Caco-2 (cell line): ENCODE measurements around the gene PRODH2. TPM values are rescaled to one million over a fixed set of nuclear protein-coding genes. Genes with fewer than 3 reads are reported as not detected.

ENCODE experiments used
- BruUV-seq: library from RNA; stranded (reverse); fragments of 400-500 nt; replicated peaks from 2 replicates; lab custom pipeline; 2021; lab: Mats Ljungman, UMichigan
- CTCF ChIA-PET: fragments of 300-600 bp; sonication (Branson Sonifier 250); formaldehyde crosslinking; loops from one replicate; lab custom pipeline; 2022; ENCODE audit warnings: antibody characterized with exemption; lab: Charles Lee
- POLR2A ChIA-PET: fragments of 300-600 bp; sonication (Branson Sonifier 250); formaldehyde crosslinking; loops from one replicate; lab custom pipeline; 2022; ENCODE audit warnings: antibody characterized with exemption; lab: Charles Lee
- DNase-seq, 2 experiments: peaks; one replicate each; pipeline versions ENCODE4 v3.0.0 to v3.0.0-alpha.2; 2020 to 2022
- H3K27me3 ChIP-seq: replicated peaks from 2 replicates; pipeline ENCODE4 v1.6.0; 2011; ENCODE audit warnings: low read length; ENCODE audit not compliant: control insufficient read depth, insufficient read depth
- H3K36me3 ChIP-seq: 2 replicates; pipeline ENCODE4 v1.5.1; 2011; ENCODE audit warnings: low read length; ENCODE audit not compliant: control insufficient read depth, insufficient read depth
- H3K4me1 ChIP-seq: fragments of 250-450 bp; sonication (Bioruptor Pico); 2 replicates; pipeline ENCODE4 v1.5.1; 2020; ENCODE audit warnings: mild to moderate bottlenecking
- H3K4me3 ChIP-seq: 2 replicates; pipeline ENCODE4 v1.5.1; 2011; ENCODE audit warnings: low read depth, mild to moderate bottlenecking, control low read depth, low read length
- H3K9me3 ChIP-seq: fragments of 250-450 bp; sonication (Bioruptor Pico); 2 replicates; pipeline ENCODE4 v1.5.1; 2020; ENCODE audit warnings: mild to moderate bottlenecking, moderate library complexity
- H3K27ac Mint-ChIP-seq: one replicate; pipeline ENCODE4 v1.8.0; 2022; ENCODE audit warnings: mixed read lengths; ENCODE audit not compliant: unreplicated experiment
- H3K27me3 Mint-ChIP-seq: one replicate; pipeline ENCODE4 v1.8.0; 2022; ENCODE audit warnings: mixed read lengths; ENCODE audit not compliant: insufficient read depth, unreplicated experiment
- H3K36me3 Mint-ChIP-seq: one replicate; pipeline ENCODE4 v1.8.0; 2022; ENCODE audit warnings: mild to moderate bottlenecking, mixed read lengths; ENCODE audit not compliant: insufficient read depth, unreplicated experiment
- H3K4me1 Mint-ChIP-seq: one replicate; pipeline ENCODE4 v1.8.0; 2022; ENCODE audit warnings: low read depth, mixed read lengths; ENCODE audit not compliant: unreplicated experiment
- H3K4me3 Mint-ChIP-seq: one replicate; pipeline ENCODE4 v1.8.0; 2022; ENCODE audit warnings: mild to moderate bottlenecking, moderate library complexity, mixed read lengths; ENCODE audit not compliant: unreplicated experiment
- H3K9me3 Mint-ChIP-seq: one replicate; pipeline ENCODE4 v1.8.0; 2022; ENCODE audit warnings: mixed read lengths; ENCODE audit not compliant: unreplicated experiment
- intact Hi-C: fragments of 100-400 bp; cut with micrococcal nuclease; formaldehyde crosslinking; loops from one replicate; pipeline ENCODE4 v1.10.0; 2022; ENCODE audit not compliant: unreplicated experiment
- total RNA-seq: library from RNA; stranded (reverse); gene quantifications from 2 replicates; pipeline ENCODE4 v1.2.3, GENCODE V29; 2022
- TF ChIP-seq, protein P1 (sequence below), 2 experiments: fragments of 200-600 bp in 1 of 2; IDR thresholded peaks; 1 replicate in 1 of 2; 2 replicates in 1 of 2; pipeline versions ENCODE4 v1.5.1 to v1.8.0; 2011 to 2022; ENCODE audit warnings: antibody characterized with exemption in 1 of 2, control low read depth in 1 of 2, inconsistent platforms in 1 of 2, low read depth in 1 of 2, low read length in 1 of 2, mild to moderate bottlenecking in 1 of 2, moderate library complexity in 1 of 2; ENCODE audit not compliant: insufficient read depth in 1 of 2, severe bottlenecking in 1 of 2, unreplicated experiment in 1 of 2

PRODH2 gene
- total RNA-seq, 1 experiment from 2014 or later, result not detected

DNA sequence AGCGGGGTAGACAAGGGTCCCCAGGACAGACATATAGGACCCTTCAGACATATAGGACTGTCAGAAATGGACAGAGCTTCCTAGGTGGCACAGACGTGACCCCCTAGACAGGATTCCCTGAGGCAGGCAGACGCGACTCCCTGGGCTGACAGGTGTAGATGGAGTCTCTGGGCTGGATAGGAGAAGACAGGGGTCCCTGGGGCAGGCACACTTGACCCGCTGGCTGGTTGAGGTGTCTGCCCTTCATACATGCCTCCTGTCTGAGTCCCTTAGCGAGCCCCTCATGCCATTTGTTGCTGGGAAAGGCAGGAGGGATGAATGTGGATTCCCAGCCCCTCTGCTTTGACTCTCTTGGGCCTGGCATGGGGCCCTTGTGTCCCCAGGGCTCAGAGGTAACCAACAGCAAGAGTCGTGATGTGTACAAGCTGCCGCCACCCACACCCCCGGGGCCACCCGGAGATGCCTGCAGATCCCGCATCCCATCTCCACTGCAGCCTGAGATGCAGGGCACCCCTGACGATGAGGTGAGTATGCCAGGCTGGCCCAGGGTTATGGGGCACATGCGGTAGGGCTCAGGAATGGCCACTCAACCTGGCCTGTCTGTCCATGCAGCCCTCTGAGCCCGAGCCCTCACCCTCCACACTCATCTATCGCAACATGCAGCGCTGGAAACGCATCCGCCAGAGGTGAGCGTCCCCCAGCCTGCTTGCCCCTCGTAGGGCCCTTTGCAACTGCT lies 58.8 kb downstream of the PRODH2 start:
- TF ChIP-seq, protein P1, sequence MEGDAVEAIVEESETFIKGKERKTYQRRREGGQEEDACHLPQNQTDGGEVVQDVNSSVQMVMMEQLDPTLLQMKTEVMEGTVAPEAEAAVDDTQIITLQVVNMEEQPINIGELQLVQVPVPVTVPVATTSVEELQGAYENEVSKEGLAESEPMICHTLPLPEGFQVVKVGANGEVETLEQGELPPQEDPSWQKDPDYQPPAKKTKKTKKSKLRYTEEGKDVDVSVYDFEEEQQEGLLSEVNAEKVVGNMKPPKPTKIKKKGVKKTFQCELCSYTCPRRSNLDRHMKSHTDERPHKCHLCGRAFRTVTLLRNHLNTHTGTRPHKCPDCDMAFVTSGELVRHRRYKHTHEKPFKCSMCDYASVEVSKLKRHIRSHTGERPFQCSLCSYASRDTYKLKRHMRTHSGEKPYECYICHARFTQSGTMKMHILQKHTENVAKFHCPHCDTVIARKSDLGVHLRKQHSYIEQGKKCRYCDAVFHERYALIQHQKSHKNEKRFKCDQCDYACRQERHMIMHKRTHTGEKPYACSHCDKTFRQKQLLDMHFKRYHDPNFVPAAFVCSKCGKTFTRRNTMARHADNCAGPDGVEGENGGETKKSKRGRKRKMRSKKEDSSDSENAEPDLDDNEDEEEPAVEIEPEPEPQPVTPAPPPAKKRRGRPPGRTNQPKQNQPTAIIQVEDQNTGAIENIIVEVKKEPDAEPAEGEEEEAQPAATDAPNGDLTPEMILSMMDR (IDR thresholded peaks at IDR 0.05; ENCODE audit: insufficient read depth in 1 of 2, low read depth in 1 of 2, low read length in 1 of 2, severe bottlenecking in 1 of 2, unreplicated experiment in 1 of 2), result no peak
- no TSS peak for BruUV-seq
- H3K9me3 Mint-ChIP-seq, result no peaks in the 10 kb centered on the region

DNA sequence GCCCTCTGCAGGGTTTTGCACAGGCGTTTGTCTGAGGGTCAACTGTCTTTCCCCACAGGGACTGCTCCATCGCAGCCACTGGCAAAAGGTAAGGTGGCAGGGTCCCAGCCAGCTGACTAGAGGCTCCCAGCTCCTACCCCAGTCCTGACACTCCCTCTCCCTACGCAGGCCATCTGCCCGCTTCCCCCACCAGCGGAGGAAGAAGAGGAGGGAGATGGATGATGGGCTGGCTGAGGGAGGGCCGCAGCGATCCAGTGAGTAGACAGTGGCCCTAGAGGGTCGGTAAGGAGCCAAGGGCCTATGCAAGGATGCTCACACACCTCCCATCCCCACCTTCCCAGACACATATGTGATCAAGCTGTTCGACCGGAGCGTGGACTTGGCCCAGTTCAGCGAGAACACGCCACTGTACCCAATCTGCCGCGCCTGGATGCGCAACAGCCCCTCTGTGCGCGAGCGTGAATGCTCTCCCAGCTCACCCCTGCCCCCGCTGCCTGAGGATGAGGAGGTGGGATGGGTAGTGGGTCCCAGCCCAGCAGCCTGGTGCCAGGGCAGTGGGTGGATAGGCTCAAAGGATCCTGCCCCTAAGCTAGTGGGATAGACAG lies 59.8 kb downstream of the PRODH2 start:
- H3K36me3 Mint-ChIP-seq, result peaks cover 34% of the 10 kb centered on the region
- CTCF ChIA-PET, result no interaction called here
- H3K4me3 Mint-ChIP-seq, result no peak overlapping the region

More for the DNA sequence above, 58.8 kb downstream of the PRODH2 start:
- Mint-ChIP-seq H3K27me3 (no peaks in the 10 kb centered on the region), H3K27ac (no peak overlapping the region), H3K4me3 (no peak overlapping the region), H3K36me3 (peaks cover 35% of the 10 kb centered on the region), H3K4me1 (peaks cover 17% of the 10 kb centered on the region)
- Histone ChIP-seq H3K4me1 (peaks cover 6% of the 10 kb centered on the region), H3K9me3 (no peaks in the 10 kb centered on the region), H3K27me3 (no peaks in the 10 kb centered on the region), H3K4me3 (no peak overlapping the region), H3K36me3 (no peaks in the 10 kb centered on the region)
- ChIA-PET POLR2A (no interaction called here), CTCF (no interaction called here)
- intact Hi-C loops, result no loop called here
- DNase-seq, result no peak

More for the DNA sequence above, 59.8 kb downstream of the PRODH2 start:
- DNase-seq, result no peak
- Histone ChIP-seq H3K4me3 (no peak overlapping the region), H3K36me3 (no peaks in the 10 kb centered on the region), H3K4me1 (peaks cover 7% of the 10 kb centered on the region), H3K9me3 (no peaks in the 10 kb centered on the region), H3K27me3 (no peaks in the 10 kb centered on the region)
- no TSS peak for BruUV-seq
- peaks cover 20% of the 10 kb centered on the region for H3K4me1 Mint-ChIP-seq
- H3K9me3 Mint-ChIP-seq, result no peaks in the 10 kb centered on the region
- intact Hi-C loops, result no loop called here
- TF ChIP-seq, protein P1 (IDR thresholded peaks at IDR 0.05; ENCODE audit: insufficient read depth in 1 of 2, low read depth in 1 of 2, low read length in 1 of 2, severe bottlenecking in 1 of 2, unreplicated experiment in 1 of 2), result no peak
- H3K27ac Mint-ChIP-seq, result no peak overlapping the region
- POLR2A ChIA-PET, result interaction anchor here (0.5 kb wide), 1 partner anchor 67 kb away, joined by 3 read pairs; no protein-coding TSS in a partner anchor
- H3K27me3 Mint-ChIP-seq, result no peaks in the 10 kb centered on the region
